K562 (cell line): Measurements from ENCODE around the gene FMNL2. TPM values are rescaled to one million over a fixed set of nuclear protein-coding genes. Genes with fewer than 3 reads are reported as not detected.

ENCODE experiments used
- ATAC-seq: fragments of 200-7000 bp; cut with Tn5 transposase; 3 replicates; pipeline ENCODE4 v1.9.1; 2020; ENCODE audit warnings: moderate library complexity
- BruUV-seq: library from RNA; stranded (reverse); fragments of 400-500 nt; replicated peaks from 2 replicates; lab custom pipeline; 2021; lab: Mats Ljungman, UMichigan
- CTCF ChIA-PET: fragments of 300-600 bp; formaldehyde crosslinking; extraction: SDS; loops from one replicate; lab custom pipeline; 2021; ENCODE audit warnings: low intra/inter-chr PET ratio; lab: Yijun Ruan, JAX
- POLR2A ChIA-PET: fragments of 300-600, 350-650 bp; sonication (Branson Sonifier 250); formaldehyde crosslinking; extraction: SDS; loops from one replicate; lab custom pipeline; 2021; ENCODE audit warnings: antibody characterized with exemption, inconsistent platforms; lab: Yijun Ruan, JAX
- DNase-seq, 4 experiments: peaks; one replicate each; pipeline versions ENCODE4 v3.0.0 to v3.0.0-alpha.2; 2011 to 2018; ENCODE audit warnings: low spot score in 3 of 4, mixed read lengths in 3 of 4; ENCODE audit errors: extremely low read depth in 1 of 4
- FAIRE-seq: peaks from 2 replicates; lab custom pipeline; 2011; peaks lifted over from hg19 to GRCh38; lab: Jason Lieb, UNC
- H2AFZ ChIP-seq: 2 replicates; pipeline ENCODE4 v1.6.0; 2011; ENCODE audit warnings: low read depth, low read length, control low read depth, inconsistent platforms
- H3K27ac ChIP-seq: fragments of 200-600 bp; 3 replicates; pipeline ENCODE4 v1.8.0; 2011; ENCODE audit warnings: low read depth, mild to moderate bottlenecking, control low read depth, inconsistent platforms, low read length, moderate library complexity, mixed read lengths; ENCODE audit errors: extremely low read depth
- H3K27me3 ChIP-seq, 2 experiments: fragments of 300-600 bp in 1 of 2; 2 replicates in 1 of 2; 3 replicates in 1 of 2; pipeline versions ENCODE4 v1.6.0 to v1.8.0; 2011; ENCODE audit warnings: inconsistent platforms in 2 of 2, low read length in 2 of 2, mild to moderate bottlenecking in 1 of 2, mixed read lengths in 1 of 2, moderate library complexity in 1 of 2; ENCODE audit not compliant: control insufficient read depth in 2 of 2, insufficient read depth in 2 of 2
- H3K36me3 ChIP-seq: fragments of 300-600 bp; 3 replicates; pipeline ENCODE4 v1.8.0; 2011; ENCODE audit warnings: mild to moderate bottlenecking, low read length, inconsistent platforms; ENCODE audit not compliant: control insufficient read depth, insufficient read depth
- H3K4me1 ChIP-seq, 2 experiments: fragments of 200-600 bp in 1 of 2; replicated peaks in 1 of 2; 2 replicates in 1 of 2; 3 replicates in 1 of 2; pipeline versions ENCODE4 v1.5.1 to v1.8.0; 2011; ENCODE audit warnings: inconsistent platforms in 2 of 2, low read length in 2 of 2, mild to moderate bottlenecking in 1 of 2, mixed read lengths in 1 of 2, moderate library complexity in 1 of 2; ENCODE audit not compliant: control insufficient read depth in 2 of 2, insufficient read depth in 2 of 2
- H3K4me2 ChIP-seq: 2 replicates; pipeline ENCODE4 v1.6.1; 2011; ENCODE audit warnings: low read length, control low read depth, inconsistent platforms, mixed read lengths; ENCODE audit not compliant: insufficient read depth
- H3K4me3 ChIP-seq: fragments of 200-600 bp; sonication (generic), shearing (Covaris generic); 2 replicates; pipeline ENCODE4 v1.5.1; 2016; ENCODE audit warnings: control low read depth, inconsistent platforms
- H3K79me2 ChIP-seq: fragments of 200-600 bp; 3 replicates; pipeline ENCODE4 v1.8.0; 2011; ENCODE audit warnings: low read length, inconsistent platforms; ENCODE audit not compliant: control insufficient read depth, insufficient read depth
- H3K9ac ChIP-seq, 2 experiments: 2 replicates each; pipeline versions ENCODE4 v1.6.0 to v1.6.1; 2011; ENCODE audit warnings: low read depth in 2 of 2, low read length in 2 of 2, control low read depth in 1 of 2, inconsistent platforms in 1 of 2, mild to moderate bottlenecking in 1 of 2, mixed read lengths in 1 of 2; ENCODE audit not compliant: insufficient read depth in 1 of 2
- H3K9me1 ChIP-seq: one replicate; pipeline ENCODE4 v1.6.0; 2011; ENCODE audit warnings: inconsistent platforms, mild to moderate bottlenecking, low read length, moderate library complexity; ENCODE audit not compliant: control insufficient read depth, insufficient read depth
- H3K9me3 ChIP-seq: replicated peaks from 2 replicates; pipeline ENCODE4 v1.5.1; 2011; ENCODE audit warnings: low read depth, low read length, inconsistent platforms; ENCODE audit not compliant: control insufficient read depth, insufficient read depth
- H4K20me1 ChIP-seq: replicated peaks from 2 replicates; pipeline ENCODE4 v1.6.1; 2011; ENCODE audit warnings: low read length, inconsistent platforms, mixed read lengths; ENCODE audit not compliant: control insufficient read depth, insufficient read depth
- GATAD2A ChIP-seq: fragments of 450-650 bp; IDR thresholded peaks from 2 replicates; pipeline ENCODE4 v1.6.1; 2017
- MEF2D ChIP-seq: conservative IDR thresholded peaks from 2 replicates; pipeline ENCODE4 v1.6.1; 2016; ENCODE audit warnings: low read depth, missing genetic modification characterization, missing compliant biosample characterization
- NR2C1 ChIP-seq, 2 experiments: fragments of 450-650 bp; IDR thresholded peaks; 2 replicates each; pipeline ENCODE4 v1.6.1; 2017; ENCODE audit warnings: mild to moderate bottlenecking in 2 of 2, antibody characterized with exemption in 1 of 2, inconsistent platforms in 1 of 2, missing compliant biosample characterization in 1 of 2, missing genetic modification characterization in 1 of 2
- RAD51 ChIP-seq: fragments of 450-650 bp; IDR thresholded peaks from 2 replicates; pipeline ENCODE4 v1.7.1; 2016; ENCODE audit warnings: low read depth, mild to moderate bottlenecking, borderline replicate concordance
- RFX5 ChIP-seq: IDR thresholded peaks from 2 replicates; pipeline ENCODE4 v1.6.1; 2011; ENCODE audit warnings: low read depth, mild to moderate bottlenecking, improper control_type of control experiment, low read length
- SRF ChIP-seq, 2 experiments: fragments of 250-450, 450-650 bp in 1 of 2; sonication (Bioruptor Pico) in 1 of 2; sonication (generic) in 1 of 2; formaldehyde crosslinking; IDR thresholded peaks; 2 replicates each; pipeline versions ENCODE4 v1.5.0 to v1.5.1; 2020 to 2022; ENCODE audit warnings: mild to moderate bottlenecking in 1 of 2, missing genetic modification reagents in 1 of 2
- USF1 ChIP-seq: sonication (generic); formaldehyde crosslinking; IDR thresholded peaks from 2 replicates; pipeline ENCODE4 v1.9.0; 2022; ENCODE audit warnings: mild to moderate bottlenecking, missing genetic modification reagents
- WGBS: fragments of 100-300 bp; shearing (Covaris generic); methylation state at CpG from one replicate; pipeline ENCODE4 v1.1.6; 2016; ENCODE audit warnings: low coverage, mixed read lengths; ENCODE audit not compliant: insufficient coverage; ENCODE audit errors: missing lambda C conversion rate; 5-methylcytosine and 5-hydroxymethylcytosine counted together
- in situ Hi-C: fragments of 300-500 bp; cut with MboI; formaldehyde crosslinking; loops from 4 replicates; pipeline ENCODE4 v1.15.0; 2018; ENCODE audit warnings: inconsistent platforms, mixed read lengths
- intact Hi-C: fragments of 100-400 bp; cut with micrococcal nuclease; formaldehyde crosslinking; loops from 2 replicates; pipeline ENCODE4 v1.14.2; 2022
- polyA plus RNA-seq, 8 experiments: library from polyadenylated mRNA; depleted of rRNA in 4 of 8; stranded (reverse) in 5 of 8; unstranded in 3 of 8; fragments of >200 nt; fragmentation: Nextera tagmentation in 2 of 8; fragmentation: Illumina TruSeq in 1 of 8; extraction: Ambion mirVana in 2 of 8; extraction: Trizol in 1 of 8; gene quantifications; 2 replicates each; pipeline versions ENCODE4 v1.2.1 to v1.2.3, GENCODE V29; 2011 to 2014; ENCODE audit warnings: inconsistent platforms in 1 of 8, missing spikeins in 1 of 8
- total RNA-seq, 7 experiments: library from RNA; depleted of rRNA in 6 of 7; stranded (reverse); fragments of >200 nt in 6 of 7; fragmentation: Illumina TruSeq in 2 of 7; extraction: Trizol in 2 of 7; gene quantifications; 2 replicates each; pipeline versions ENCODE4 v1.2.1 to v1.2.3, GENCODE V29; 2011 to 2021; ENCODE audit warnings: low replicate concordance in 1 of 7

The FMNL2 gene
- total and polyA plus RNA-seq, 9 of the 15 experiments (the other 6 are each of a cell fraction or from before 2014, with no cell fraction given), result 0.15 to 0.49 (median 0.24) TPM; not detected in 1

GRCh38 chr2:152432206-152432653 lies 97.3 kb downstream of the FMNL2 start:
- Histone ChIP-seq H3K9me3 (no peaks in the 10 kb centered on the region), H3K4me2 (no peak overlapping the region), H3K9me1 (no peaks in the 10 kb centered on the region), H3K36me3 (no peaks in the 10 kb centered on the region), H3K27ac (no peak overlapping the region), H2AFZ (no peak overlapping the region), H3K27me3 (peaks cover 0 to 3% of the 10 kb centered on the region in 2 experiments; a peak in 1 of 5 replicates), H3K9ac (no peak overlapping the region), H3K4me3 (no peak overlapping the region), H4K20me1 (no peaks in the 10 kb centered on the region), H3K79me2 (no peaks in the 10 kb centered on the region), H3K4me1 (no peaks in the 10 kb centered on the region)
- 0% methylated on average over 3 of the region's 3 CpGs for WGBS
- POLR2A ChIA-PET, result interaction anchor here (0.9 kb wide), 1 partner anchor 20 kb away, joined by 3 read pairs; no protein-coding TSS in a partner anchor
- intact Hi-C loops, result no loop called here
- TF ChIP-seq USF1 (CRISPR knock-in tag) (no peak), RAD51 (no peak), GATAD2A (no peak), MEF2D (no peak), RFX5 (no peak), SRF (CRISPR knock-in tag; IDR thresholded peaks at IDR 0.05) (no peak), NR2C1 (IDR thresholded peaks at IDR 0.05) (no peak), NR2C1 (tag; IDR thresholded peaks at IDR 0.05) (no peak)
- ATAC-seq (no peak), DNase-seq (no peak), FAIRE-seq (no peak)
- in situ Hi-C loops, result no loop called here
- BruUV-seq, result no TSS peak
- CTCF ChIA-PET, result no interaction called here
